IPS DF 19.7 (cell line): ENCODE data around the gene BMPR1B.

Source experiments
- DNase-seq: peaks from one replicate; pipeline ENCODE4 v3.0.0-alpha.2; 2013; ENCODE audit warnings: low read depth, low spot score

The BMPR1B gene

GRCh38 chr4:94757192-94758140 is at the start of gene BMPR1B:
Gene BMPR1B (plus strand): TSS chr4:94757955. CDS start chr4:95104425, 346,470 bp downstream.
- DNase-seq = no peak

- DNase-seq = no peak
Observed at GRCh38 chr4:94711635-94712034, 46.1 kb upstream of the BMPR1B start.

- DNase-seq = no peak
Observed at GRCh38 chr4:94714365-94715160, 43.2 kb upstream of the BMPR1B start.

- DNase-seq = no peak
Observed at GRCh38 chr4:94715726-94716125, 42.0 kb upstream of the BMPR1B start.

GRCh38 chr4:94721310-94721709 is 36.4 kb upstream of the BMPR1B start:
- no peak for DNase-seq

- DNase-seq = no peak
Observed at GRCh38 chr4:94722270-94722669, 35.5 kb upstream of the BMPR1B start.

GRCh38 chr4:94722748-94723147 is 35.0 kb upstream of the BMPR1B start:
- DNase-seq = no peak

- no peak for DNase-seq
Observed at GRCh38 chr4:94724016-94724790, 33.6 kb upstream of the BMPR1B start.

- DNase-seq = no peak
Observed at GRCh38 chr4:94726524-94727123, 31.1 kb upstream of the BMPR1B start.

- no peak for DNase-seq
Observed at GRCh38 chr4:94728056-94728766, 29.5 kb upstream of the BMPR1B start.

GRCh38 chr4:94732358-94732698 is 25.4 kb upstream of the BMPR1B start:
- no peak for DNase-seq

- no peak for DNase-seq
Observed at GRCh38 chr4:94739741-94740140, 18.0 kb upstream of the BMPR1B start.

GRCh38 chr4:94741304-94741703 is 16.5 kb upstream of the BMPR1B start:
- DNase-seq = no peak

- no peak for DNase-seq
Observed at GRCh38 chr4:94743838-94744237, 13.9 kb upstream of the BMPR1B start.

- DNase-seq = no peak
Observed at GRCh38 chr4:94744850-94745249, 12.9 kb upstream of the BMPR1B start.

- DNase-seq = no peak
Observed at GRCh38 chr4:94746746-94747145, 11.0 kb upstream of the BMPR1B start.

- DNase-seq = no peak
Observed at GRCh38 chr4:94758141-94758699, 465 bp downstream of the BMPR1B start.

GRCh38 chr4:94758700-94759399 is 1.1 kb downstream of the BMPR1B start:
- DNase-seq = peak; percentile 38

- DNase-seq = no peak
Observed at GRCh38 chr4:94759767-94760211, 2.0 kb downstream of the BMPR1B start.

- no peak for DNase-seq
Observed at GRCh38 chr4:94762326-94762725, 4.6 kb downstream of the BMPR1B start.
